Muscle of leg (tissue), 11 donors: ENCODE results near the gene SRSF7. TPM values are rescaled to one million over a fixed set of nuclear protein-coding genes. Genes with fewer than 3 reads are reported as not detected.

Experiments used
- DNase-seq: peaks from one replicate; pipeline ENCODE4 v3.0.0; 2013
- H3K27ac ChIP-seq: one replicate; pipeline ENCODE4 v1.5.1; 2013; ENCODE audit warnings: mild to moderate bottlenecking, low read length, control low read depth
- H3K27me3 ChIP-seq: one replicate; pipeline ENCODE4 v1.6.1; 2013; ENCODE audit warnings: low read length; ENCODE audit not compliant: control insufficient read depth, insufficient read depth
- H3K36me3 ChIP-seq: one replicate; pipeline ENCODE4 v1.6.1; 2013; ENCODE audit warnings: low read length; ENCODE audit not compliant: control insufficient read depth, insufficient read depth
- H3K4me1 ChIP-seq: one replicate; pipeline ENCODE4 v1.6.1; 2013; ENCODE audit warnings: low read length; ENCODE audit not compliant: control insufficient read depth, insufficient read depth
- H3K4me3 ChIP-seq: one replicate; pipeline ENCODE4 v1.5.1; 2013; ENCODE audit warnings: low read length, control low read depth
- H3K9me3 ChIP-seq: replicated peaks from 2 replicates; pipeline ENCODE4 v1.6.1; 2013; ENCODE audit warnings: low read depth, low read length; ENCODE audit not compliant: control insufficient read depth
- WGBS: methylation state at CpG from one replicate; pipeline ENCODE4 v1.1.5; 2013; ENCODE audit warnings: missing lambda C conversion rate; ENCODE audit not compliant: insufficient coverage; 5-methylcytosine and 5-hydroxymethylcytosine counted together
- polyA plus RNA-seq, 8 donors: library from polyadenylated mRNA; unstranded; fragments of 120-200 nt; gene quantifications; one replicate each; pipeline versions ENCODE4 v1.2.1 to v1.2.3, GENCODE V29; 2013; ENCODE audit warnings: inconsistent platforms in 1 of 8, low replicate concordance in 1 of 8; ENCODE audit not compliant: insufficient read length in 8 of 8, insufficient read depth in 1 of 8
- total RNA-seq: library from RNA; stranded (reverse); fragments of 120-200 nt; gene quantifications from one replicate; pipeline ENCODE4 v1.2.4, GENCODE V29; 2013

The SRSF7 gene
- total and polyA plus RNA-seq, 9 donors, result 92.9 to 155 (median 122) TPM

DNA sequence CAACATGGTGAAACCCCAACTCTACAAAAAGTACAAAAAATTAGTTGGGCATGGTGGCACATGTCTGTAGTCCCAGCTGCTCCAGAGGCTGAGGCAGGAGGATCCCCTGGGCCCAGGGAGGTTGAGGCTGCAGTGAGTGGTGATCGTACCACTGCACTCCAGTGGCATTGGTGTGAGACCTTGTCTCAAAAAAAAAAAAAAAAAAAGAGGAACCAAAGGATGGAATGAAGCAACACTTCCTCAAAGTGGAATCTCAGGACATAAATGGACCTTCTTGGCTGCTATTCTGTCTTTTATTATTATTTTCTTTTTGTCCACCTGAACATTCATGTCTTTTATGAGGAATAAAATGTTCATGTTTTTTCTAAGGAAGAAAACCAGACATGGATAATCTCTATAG is 40.6 kb upstream of the SRSF7 start:
- no peak for DNase-seq
- Histone ChIP-seq H3K9me3 (no peaks in the 10 kb centered on the region), H3K4me3 (no peak overlapping the region), H3K4me1 (no peaks in the 10 kb centered on the region), H3K36me3 (no peaks in the 10 kb centered on the region), H3K27me3 (no peaks in the 10 kb centered on the region), H3K27ac (no peak overlapping the region)
- WGBS, result no CpG with 5 or more reads among the region's 1 CpG

DNA sequence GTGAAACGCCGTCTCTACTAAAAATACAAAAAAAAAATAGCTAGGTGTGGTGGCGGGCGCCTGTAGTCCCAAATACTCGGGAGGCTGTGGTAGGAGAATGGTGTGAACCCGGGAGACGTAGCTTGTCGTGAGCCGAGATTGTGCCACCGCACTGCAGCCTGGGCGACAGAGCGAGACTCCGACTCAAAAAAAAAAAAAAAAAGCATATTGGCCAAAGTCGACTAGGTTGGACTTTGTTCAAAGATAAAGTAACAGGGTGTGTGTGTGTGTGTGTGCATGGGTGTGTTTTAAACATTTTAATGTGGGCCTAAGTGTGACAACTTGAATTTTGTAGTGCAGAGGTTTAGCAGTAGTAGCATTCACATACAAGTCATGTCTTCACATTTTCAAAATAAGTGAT is 38.5 kb upstream of the SRSF7 start:
- Histone ChIP-seq H3K36me3 (no peaks in the 10 kb centered on the region), H3K27ac (no peak overlapping the region), H3K27me3 (no peaks in the 10 kb centered on the region), H3K4me1 (peaks cover 1% of the 10 kb centered on the region), H3K9me3 (no peaks in the 10 kb centered on the region), H3K4me3 (no peak overlapping the region)
- 91% methylated on average over 10 of the region's 14 CpGs for WGBS
- no peak for DNase-seq

DNA sequence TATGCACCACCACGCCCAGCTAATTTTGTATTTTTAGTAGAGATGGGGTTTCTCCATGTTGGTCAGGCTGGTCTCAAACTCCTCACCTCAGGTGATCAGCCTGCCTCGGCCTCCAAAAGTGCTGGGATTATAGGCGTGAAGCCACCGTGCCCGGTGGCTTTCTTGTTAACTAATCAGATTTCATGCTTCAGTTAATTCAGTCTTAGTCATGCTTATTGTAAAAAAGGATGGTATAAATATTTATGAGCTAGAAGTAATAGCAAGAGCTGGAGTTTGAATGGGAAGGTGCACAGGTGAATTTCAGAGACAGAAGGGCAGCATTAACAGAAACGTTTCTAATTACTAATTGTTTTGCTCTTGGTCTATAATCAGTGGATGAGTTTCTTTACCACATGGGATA is 37.1 kb upstream of the SRSF7 start:
- H3K4me1 ChIP-seq, result peaks cover 5% of the 10 kb centered on the region
- H3K27me3 ChIP-seq, result no peaks in the 10 kb centered on the region
- H3K27ac ChIP-seq, result no peak overlapping the region
- 67% methylated on average over 1 of the region's 6 CpGs for WGBS
- no peaks in the 10 kb centered on the region for H3K9me3 ChIP-seq
- no peaks in the 10 kb centered on the region for H3K36me3 ChIP-seq
- no peak for DNase-seq
- no peak overlapping the region for H3K4me3 ChIP-seq

DNA sequence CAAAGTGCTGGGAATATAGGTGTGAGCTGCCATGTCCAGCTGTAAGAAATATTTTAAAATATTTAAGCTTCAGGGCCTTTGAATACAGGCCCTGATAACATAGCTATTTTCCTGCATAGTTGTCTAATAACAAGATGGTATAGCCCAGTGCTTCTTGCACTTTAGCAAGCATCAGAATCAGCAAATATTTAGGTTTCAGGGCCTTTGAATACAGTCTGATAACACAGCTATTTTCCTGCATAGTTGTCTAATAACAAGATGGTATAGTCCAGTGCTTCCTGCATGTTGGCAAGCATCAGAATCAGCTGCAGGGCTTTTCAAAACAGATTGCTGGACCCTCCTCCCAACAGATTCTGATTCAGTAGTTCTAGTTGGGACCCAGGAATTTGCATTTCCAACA is 32.4 kb upstream of the SRSF7 start:
- Histone ChIP-seq H3K4me3 (no peak overlapping the region), H3K27ac (no peak overlapping the region), H3K36me3 (peaks cover 18% of the 10 kb centered on the region), H3K9me3 (no peaks in the 10 kb centered on the region), H3K27me3 (no peaks in the 10 kb centered on the region), H3K4me1 (peaks cover 9% of the 10 kb centered on the region)
- no peak for DNase-seq

DNA sequence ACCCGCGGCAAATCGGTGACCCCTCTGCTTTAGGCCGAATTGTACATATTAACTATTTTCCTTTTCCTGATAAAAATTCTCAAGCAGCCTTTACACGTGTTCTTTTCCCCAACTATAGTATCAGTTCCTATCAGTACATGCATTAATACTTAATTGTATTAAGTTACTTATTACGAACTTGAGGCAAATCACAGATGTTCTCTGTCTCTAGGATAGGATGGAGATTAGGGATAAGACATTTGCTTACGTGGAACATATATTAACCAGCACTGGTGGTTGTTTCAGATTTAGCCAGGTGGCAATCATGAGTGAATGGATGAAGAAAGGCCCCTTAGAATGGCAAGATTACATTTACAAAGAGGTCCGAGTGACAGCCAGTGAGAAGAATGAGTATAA is 27.5 kb upstream of the SRSF7 start:
- peak overlapping the region; percentile 76 for H3K4me3 ChIP-seq
- peak overlapping the region; percentile 87 for H3K27ac ChIP-seq
- peaks cover 5% of the 10 kb centered on the region for H3K4me1 ChIP-seq
- no peak for DNase-seq
- WGBS, result no CpG with 5 or more reads among the region's 8 CpGs
- no peaks in the 10 kb centered on the region for H3K9me3 ChIP-seq
- H3K27me3 ChIP-seq, result peaks cover 11% of the 10 kb centered on the region
- peaks cover 18% of the 10 kb centered on the region for H3K36me3 ChIP-seq

DNA sequence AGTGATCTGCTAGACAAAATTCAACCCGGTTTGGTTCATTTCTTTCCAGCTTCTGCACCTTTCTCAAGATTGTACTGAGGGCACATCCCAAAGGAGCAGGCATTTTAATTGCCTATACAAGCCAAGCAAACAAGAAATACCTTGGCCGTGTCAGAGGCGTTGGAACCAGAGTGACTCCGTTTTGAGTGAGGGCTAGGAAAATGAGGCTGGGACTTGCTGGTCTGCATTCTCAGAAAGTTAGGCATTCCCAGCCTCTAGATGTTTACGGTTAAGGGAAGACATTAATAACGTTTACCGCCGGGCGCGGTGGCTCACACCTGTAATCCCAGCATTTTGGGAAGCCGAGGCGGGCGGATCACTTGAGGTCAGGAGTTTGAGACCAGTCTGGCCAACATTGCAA is 25.4 kb upstream of the SRSF7 start:
- Histone ChIP-seq H3K4me3 (no peak overlapping the region), H3K36me3 (peaks cover 15% of the 10 kb centered on the region), H3K9me3 (no peaks in the 10 kb centered on the region), H3K27me3 (peaks cover 11% of the 10 kb centered on the region), H3K4me1 (peaks cover 5% of the 10 kb centered on the region), H3K27ac (no peak overlapping the region)
- DNase-seq, result no peak
- 81% methylated on average over 9 of the region's 13 CpGs for WGBS

DNA sequence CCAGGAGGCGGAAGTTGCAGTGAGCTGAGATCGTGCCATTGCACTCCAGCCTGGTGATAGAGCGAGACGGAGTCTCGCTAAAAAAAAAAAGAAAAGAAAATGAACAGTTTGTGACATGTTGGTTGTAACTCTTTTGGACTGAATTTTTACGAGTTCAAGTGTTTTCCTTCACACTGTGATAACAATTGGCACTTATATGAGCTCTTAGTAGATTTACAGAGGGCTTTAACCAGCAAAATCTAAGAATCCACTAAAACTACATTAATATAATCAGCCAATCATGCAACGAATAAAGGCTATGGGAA is 24.7 kb upstream of the SRSF7 start:
- no peaks in the 10 kb centered on the region for H3K9me3 ChIP-seq
- DNase-seq, result no peak
- H3K36me3 ChIP-seq, result peaks cover 9% of the 10 kb centered on the region
- no peak overlapping the region for H3K4me3 ChIP-seq
- H3K4me1 ChIP-seq, result peaks cover 5% of the 10 kb centered on the region
- H3K27ac ChIP-seq, result no peak overlapping the region
- 89% methylated on average over 1 of the region's 7 CpGs for WGBS
- H3K27me3 ChIP-seq, result peaks cover 11% of the 10 kb centered on the region

DNA sequence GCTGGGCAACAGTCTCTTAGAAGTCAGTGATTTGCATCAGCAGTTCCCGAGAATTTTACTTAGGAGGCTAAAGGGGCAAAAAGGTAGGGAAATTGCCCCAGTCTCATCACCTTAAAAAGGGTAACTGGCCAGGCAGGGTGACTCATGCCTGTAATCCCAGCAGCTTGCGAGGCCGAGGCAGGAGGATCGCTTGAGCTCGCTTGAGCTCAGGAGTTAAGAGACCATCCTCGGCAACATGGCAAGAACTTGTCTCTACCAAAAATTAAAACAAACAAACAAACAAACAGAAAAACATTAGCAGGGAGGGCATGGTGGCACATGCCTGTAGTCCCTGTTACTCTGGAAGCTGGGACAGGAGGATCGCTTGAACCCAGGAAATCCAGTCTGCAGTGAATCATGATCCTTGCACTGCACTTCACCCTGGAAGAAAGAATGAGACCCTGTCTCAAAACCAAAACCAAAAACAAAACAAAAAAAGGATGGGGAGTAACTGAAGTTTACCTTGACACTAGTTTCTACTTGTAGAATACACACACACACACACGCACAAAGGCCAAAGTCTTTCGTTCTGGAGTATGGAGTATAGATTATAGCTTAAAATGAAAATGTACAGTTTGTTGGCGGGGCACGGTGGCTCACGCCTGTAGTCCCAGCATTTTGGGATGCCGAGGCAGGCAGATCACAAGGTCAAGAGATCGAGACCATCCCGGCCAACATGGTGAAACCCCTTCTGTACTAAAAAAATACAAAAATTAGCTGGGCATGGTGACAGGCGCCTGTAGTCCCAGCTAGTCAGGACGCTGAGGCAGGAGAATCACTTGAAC is 24.1 kb upstream of the SRSF7 start:
- Histone ChIP-seq H3K9me3 (no peaks in the 10 kb centered on the region), H3K27ac (no peak overlapping the region), H3K36me3 (peaks cover 3% of the 10 kb centered on the region), H3K4me1 (peaks cover 5% of the 10 kb centered on the region), H3K27me3 (peaks cover 11% of the 10 kb centered on the region), H3K4me3 (no peak overlapping the region)
- DNase-seq, result no peak
- 83% methylated on average over 8 of the region's 17 CpGs for WGBS

DNA sequence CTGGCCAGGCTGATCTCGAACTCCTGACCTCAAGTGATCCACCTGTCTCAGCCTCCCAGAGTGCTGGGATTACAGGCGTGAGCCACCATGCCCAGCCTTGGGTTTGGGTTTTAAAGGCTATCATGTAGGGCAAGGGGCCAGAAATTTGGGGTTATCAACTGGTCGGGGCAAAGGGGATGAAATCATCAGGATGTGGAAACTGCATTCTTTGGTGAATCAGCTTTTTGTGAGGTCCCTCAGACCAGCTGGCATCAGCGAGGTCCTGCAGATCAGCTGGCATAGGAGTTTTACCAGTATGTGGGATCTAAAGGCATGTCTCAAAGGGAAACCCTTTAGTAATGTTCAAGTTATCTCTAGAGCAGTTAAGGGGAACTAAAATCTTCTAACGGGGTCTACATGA is 20.5 kb upstream of the SRSF7 start:
- Histone ChIP-seq H3K4me3 (no peak overlapping the region), H3K27me3 (peaks cover 5% of the 10 kb centered on the region), H3K9me3 (no peaks in the 10 kb centered on the region), H3K4me1 (no peaks in the 10 kb centered on the region), H3K27ac (no peak overlapping the region), H3K36me3 (no peaks in the 10 kb centered on the region)
- WGBS, result 70% methylated on average over 4 of the region's 5 CpGs
- no peak for DNase-seq

DNA sequence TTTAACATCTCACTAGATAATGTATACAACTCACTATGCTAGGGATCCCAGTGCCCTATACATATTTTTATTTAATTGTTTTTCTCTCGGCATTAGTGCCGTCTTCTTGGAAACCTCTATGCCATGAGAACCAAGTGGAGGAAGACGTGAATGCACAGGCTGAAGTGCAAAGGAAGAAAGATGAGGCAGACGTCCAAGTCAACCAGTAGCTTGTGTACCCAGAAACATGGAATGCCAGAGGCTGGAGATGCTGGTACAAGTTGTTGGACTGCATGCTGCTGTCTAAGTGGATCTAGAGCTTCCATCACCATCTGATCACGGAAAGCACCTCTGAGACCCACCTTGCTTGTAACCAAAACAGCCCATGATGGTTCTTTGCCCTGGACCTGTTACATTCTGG is 14.4 kb upstream of the SRSF7 start:
- no peaks in the 10 kb centered on the region for H3K27me3 ChIP-seq
- H3K4me1 ChIP-seq, result no peaks in the 10 kb centered on the region
- no peaks in the 10 kb centered on the region for H3K9me3 ChIP-seq
- H3K4me3 ChIP-seq, result no peak overlapping the region
- no peak overlapping the region for H3K27ac ChIP-seq
- WGBS, result 81% methylated on average over 3 of the region's 5 CpGs
- DNase-seq, result no peak
- H3K36me3 ChIP-seq, result no peaks in the 10 kb centered on the region

DNA sequence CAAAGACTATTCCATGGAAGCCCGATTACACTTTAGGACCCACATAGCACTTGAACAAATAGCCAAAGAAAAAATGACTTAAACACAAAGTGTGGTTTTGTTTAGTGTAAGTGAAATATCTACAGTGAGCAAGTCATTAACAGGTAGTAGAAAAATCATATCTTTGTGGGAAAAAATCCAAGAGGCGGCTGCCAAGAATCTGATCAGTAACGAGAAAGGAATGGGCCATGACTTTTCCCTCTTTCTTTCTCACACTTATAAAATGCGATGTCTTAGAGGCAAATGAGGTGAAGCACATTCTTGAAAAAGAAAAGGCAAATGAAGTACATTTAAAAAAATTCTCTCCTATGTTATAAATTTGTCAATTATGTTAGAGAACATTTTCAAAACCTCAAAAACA is 14.0 kb upstream of the SRSF7 start:
- no CpG with 5 or more reads among the region's 4 CpGs for WGBS
- H3K27me3 ChIP-seq, result no peaks in the 10 kb centered on the region
- H3K4me3 ChIP-seq, result no peak overlapping the region
- DNase-seq, result no peak
- H3K9me3 ChIP-seq, result no peaks in the 10 kb centered on the region
- H3K4me1 ChIP-seq, result no peaks in the 10 kb centered on the region
- no peak overlapping the region for H3K27ac ChIP-seq
- no peaks in the 10 kb centered on the region for H3K36me3 ChIP-seq
